SK-N-SH (cell line): ENCODE data around the gene FSHR. TPM values are rescaled to one million over a fixed set of nuclear protein-coding genes. Genes with fewer than 3 reads are reported as not detected.

Source experiments
- CTCF ChIA-PET: fragments of 300-600, 350-600 bp; formaldehyde crosslinking; extraction: SDS; loops from one replicate; lab custom pipeline; 2021; lab: Yijun Ruan, JAX
- POLR2A ChIA-PET: fragments of 350-600 bp; sonication (Branson Sonifier 250); formaldehyde crosslinking; extraction: SDS; loops from one replicate; lab custom pipeline; 2020; ENCODE audit warnings: antibody characterized with exemption, inconsistent platforms; lab: Yijun Ruan, JAX
- DNase-seq: peaks from one replicate; pipeline ENCODE4 v3.0.0; 2012
- H2AFZ ChIP-seq: fragments of 200-600 bp; sonication (generic); 2 replicates; pipeline ENCODE4 v1.8.1; 2016; ENCODE audit warnings: antibody characterized with exemption, mild to moderate bottlenecking, low read depth
- H3F3A ChIP-seq: fragments of 200-600 bp; sonication (generic); replicated peaks from 2 replicates; pipeline ENCODE3; 2016; ENCODE audit warnings: antibody characterized with exemption, mild to moderate bottlenecking; ENCODE audit not compliant: insufficient read depth
- H3K27ac ChIP-seq, 2 experiments: fragments of 200-500 bp in 1 of 2; fragments of 200-600 bp in 1 of 2; sonication (Bioruptor generic) in 1 of 2; sonication (generic), shearing (Covaris generic) in 1 of 2; 2 replicates each; pipeline versions ENCODE4 v1.5.1 to v1.6.1; 2014 to 2016; ENCODE audit warnings: low read depth in 2 of 2, inconsistent platforms in 1 of 2, low read length in 1 of 2, mild to moderate bottlenecking in 1 of 2, mixed read lengths in 1 of 2
- H3K27me3 ChIP-seq: fragments of 200-600 bp; sonication (generic), shearing (Covaris generic); 2 replicates; pipeline ENCODE4 v1.6.1; 2016; ENCODE audit warnings: mixed run types; ENCODE audit not compliant: insufficient read depth
- H3K36me3 ChIP-seq, 2 experiments: fragments of 200-500 bp in 1 of 2; fragments of 200-600 bp in 1 of 2; sonication (Bioruptor generic) in 1 of 2; sonication (generic) in 1 of 2; replicated peaks in 1 of 2; 2 replicates each; pipeline versions ENCODE3 to v1.5.1; 2014 to 2016; ENCODE audit warnings: low read length in 1 of 2, mild to moderate bottlenecking in 1 of 2; ENCODE audit not compliant: insufficient read depth in 2 of 2, control insufficient read depth in 1 of 2
- H3K4me1 ChIP-seq, 2 experiments: fragments of 200-500 bp in 1 of 2; fragments of 200-600 bp in 1 of 2; sonication (Bioruptor generic) in 1 of 2; sonication (generic), shearing (Covaris generic) in 1 of 2; 2 replicates each; pipeline versions ENCODE4 v1.5.1 to v1.6.1; 2014 to 2016; ENCODE audit warnings: low read depth in 1 of 2, low read length in 1 of 2, mixed run types in 1 of 2; ENCODE audit not compliant: insufficient read depth in 2 of 2, control insufficient read depth in 1 of 2
- H3K4me2 ChIP-seq: fragments of 200-600 bp; sonication (generic), shearing (Covaris generic); 2 replicates; pipeline ENCODE4 v1.6.1; 2017; ENCODE audit warnings: mixed run types
- H3K4me3 ChIP-seq, 2 experiments: fragments of 200-500 bp in 1 of 2; fragments of 200-600 bp in 1 of 2; sonication (Bioruptor generic) in 1 of 2; sonication (generic), shearing (Covaris generic) in 1 of 2; 2 replicates each; pipeline versions ENCODE4 v1.5.1 to v1.8.1; 2014 to 2016; ENCODE audit warnings: low read depth in 2 of 2, inconsistent platforms in 1 of 2, low read length in 1 of 2, mild to moderate bottlenecking in 1 of 2, mixed read lengths in 1 of 2, moderate library complexity in 1 of 2
- H3K79me2 ChIP-seq: fragments of 200-600 bp; sonication (generic); 2 replicates; pipeline ENCODE4 v1.8.1; 2017; ENCODE audit warnings: mild to moderate bottlenecking; ENCODE audit not compliant: insufficient read depth
- H3K9ac ChIP-seq: fragments of 200-600 bp; sonication (generic); 2 replicates; pipeline ENCODE4 v1.6.1; 2017; ENCODE audit warnings: mixed run types
- H3K9me2 ChIP-seq: fragments of 200-600 bp; sonication (generic); 2 replicates; pipeline ENCODE4 v1.6.1; 2017; ENCODE audit warnings: mixed run types
- H3K9me3 ChIP-seq: fragments of 200-600 bp; sonication (generic); 2 replicates; pipeline ENCODE4 v1.6.1; 2017; ENCODE audit warnings: mixed run types, mild to moderate bottlenecking, moderate library complexity
- H4K20me1 ChIP-seq: fragments of 200-600 bp; sonication (generic); 2 replicates; pipeline ENCODE4 v1.6.1; 2017; ENCODE audit warnings: mild to moderate bottlenecking, mixed run types; ENCODE audit not compliant: insufficient read depth
- CTCF ChIP-seq: fragments of 200-600 bp; sonication (generic); IDR thresholded peaks from 2 replicates; pipeline ENCODE4 v1.6.1; 2017; ENCODE audit warnings: antibody characterized with exemption, mild to moderate bottlenecking, moderate library complexity
- ELF1 ChIP-seq: IDR thresholded peaks from 2 replicates; pipeline ENCODE4 v1.4.0; 2012
- EP300 ChIP-seq, 2 experiments: IDR thresholded peaks; 2 replicates each; pipeline versions ENCODE4 v1.4.0 to v1.6.1; 2012; ENCODE audit warnings: borderline replicate concordance in 1 of 2, low read depth in 1 of 2, low read length in 1 of 2
- FOXM1 ChIP-seq: IDR thresholded peaks from 2 replicates; pipeline ENCODE4 v1.4.0; 2012; ENCODE audit warnings: low read depth, mild to moderate bottlenecking
- GABPA ChIP-seq: IDR thresholded peaks from 2 replicates; pipeline ENCODE4 v1.4.0; 2012; ENCODE audit warnings: low read depth, mild to moderate bottlenecking
- IRF3 ChIP-seq: fragments of 150-350 bp; IDR thresholded peaks from 2 replicates; pipeline ENCODE4 v1.6.1; 2016; ENCODE audit warnings: mild to moderate bottlenecking, low read depth, low read length
- MEF2A ChIP-seq: IDR thresholded peaks from 2 replicates; pipeline ENCODE4 v1.4.0; 2012; ENCODE audit warnings: low read depth, borderline replicate concordance
- MXI1 ChIP-seq: IDR thresholded peaks from 2 replicates; pipeline ENCODE4 v1.6.1; 2012; ENCODE audit warnings: mild to moderate bottlenecking, low read depth, low read length, improper control_type of control experiment
- NRF1 ChIP-seq: IDR thresholded peaks from 2 replicates; pipeline ENCODE4 v1.6.1; 2012; ENCODE audit warnings: low read depth, mild to moderate bottlenecking, low read length
- RAD21 ChIP-seq: IDR thresholded peaks from 2 replicates; pipeline ENCODE4 v1.6.1; 2012; ENCODE audit warnings: mild to moderate bottlenecking, low read length
- RFX5 ChIP-seq: IDR thresholded peaks from 2 replicates; pipeline ENCODE4 v1.6.1; 2012; ENCODE audit warnings: mild to moderate bottlenecking, improper control_type of control experiment, low read length
- RXRA ChIP-seq: IDR thresholded peaks from 2 replicates; pipeline ENCODE4 v1.4.0; 2012; ENCODE audit warnings: low read depth, mild to moderate bottlenecking, borderline replicate concordance
- SMC3 ChIP-seq: IDR thresholded peaks from 2 replicates; pipeline ENCODE4 v1.6.1; 2012; ENCODE audit warnings: low read depth, low read length, improper control_type of control experiment
- TCF12 ChIP-seq: IDR thresholded peaks from 2 replicates; pipeline ENCODE4 v1.4.0; 2012
- USF1 ChIP-seq: IDR thresholded peaks from 2 replicates; pipeline ENCODE4 v1.4.0; 2012; ENCODE audit warnings: low read depth, borderline replicate concordance
- USF2 ChIP-seq: fragments of 150-350 bp; IDR thresholded peaks from 2 replicates; pipeline ENCODE4 v1.6.1; 2017; ENCODE audit warnings: antibody characterized with exemption, low read length, low read depth, borderline replicate concordance
- ZBTB33 ChIP-seq: IDR thresholded peaks from 2 replicates; pipeline ENCODE4 v1.4.0; 2012; ENCODE audit warnings: low read depth, borderline replicate concordance
- WGBS: methylation state at CpG from one replicate; pipeline ENCODE4 v1.1.6; 2017; ENCODE audit warnings: low lambda C conversion rate; 5-methylcytosine and 5-hydroxymethylcytosine counted together
- polyA plus RNA-seq, 3 experiments: library from polyadenylated mRNA; depleted of rRNA; stranded (reverse); fragments of >200 nt; gene quantifications; 2 replicates each; pipeline ENCODE4 v1.2.3, GENCODE V29; 2012

FSHR gene
- polyA plus RNA-seq, 1 of the 3 experiments (the other 2 are of a cell fraction): not detected

- Histone ChIP-seq H3K27me3 (no peaks in the 10 kb centered on the region), H3K9me3 (no peaks in the 10 kb centered on the region), H3K79me2 (no peaks in the 10 kb centered on the region), H3K9me2 (no peaks in the 10 kb centered on the region), H3K9ac (no peak overlapping the region), H3K4me3 (no peak overlapping the region), H3K36me3 (no peaks in the 10 kb centered on the region), H2AFZ (no peak overlapping the region), H3F3A (no peaks in the 10 kb centered on the region), H3K27ac (no peak overlapping the region), H4K20me1 (no peaks in the 10 kb centered on the region), H3K4me1 (no peaks in the 10 kb centered on the region), H3K4me2 (no peak overlapping the region)
- TF ChIP-seq EP300 (IDR thresholded peaks at IDR 0.05; ENCODE audit: borderline replicate concordance in 1 of 2, low read depth in 1 of 2, low read length in 1 of 2) (no peak), MXI1 (no peak), USF1 (no peak), NRF1 (no peak), ELF1 (no peak), RXRA (no peak), CTCF (no peak), TCF12 (no peak), RFX5 (no peak)
- ChIA-PET POLR2A (no interaction called here), CTCF (no interaction called here)
- DNase-seq: no peak
- WGBS: 45% methylated on average over 4 of the region's 4 CpGs
These were observed 113.3 kb downstream of the FSHR start for GRCh38 chr2:49041061-49041460.

- Histone ChIP-seq H3K9ac (no peak overlapping the region), H3K36me3 (no peaks in the 10 kb centered on the region), H2AFZ (no peak overlapping the region), H4K20me1 (no peaks in the 10 kb centered on the region), H3K27ac (no peak overlapping the region), H3K4me3 (no peak overlapping the region), H3K4me1 (no peaks in the 10 kb centered on the region; a peak in 1 of 4 replicates), H3K4me2 (no peak overlapping the region), H3K27me3 (no peaks in the 10 kb centered on the region), H3F3A (no peaks in the 10 kb centered on the region), H3K79me2 (no peaks in the 10 kb centered on the region), H3K9me3 (no peaks in the 10 kb centered on the region), H3K9me2 (no peaks in the 10 kb centered on the region)
- TF ChIP-seq RAD21: no peak
- no peak for TF ChIP-seq FOXM1
- no peak for TF ChIP-seq GABPA
- no peak for TF ChIP-seq SMC3
- TF ChIP-seq USF2: no peak
- TF ChIP-seq MEF2A: no peak
- TF ChIP-seq RXRA: no peak
- no peak for TF ChIP-seq RFX5
- TF ChIP-seq ZBTB33: no peak
- no peak for TF ChIP-seq IRF3
- POLR2A ChIA-PET: no interaction called here
- DNase-seq: no peak
- CTCF ChIA-PET: interaction anchor here (0.7 kb wide), 1 partner anchor 962 kb away, joined by 3 read pairs; no protein-coding TSS in a partner anchor
These were observed 117.1 kb downstream of the FSHR start for GRCh38 chr2:49037197-49037596.
